B cell (primary cell): Measurements from ENCODE around the gene ANKRD62.

Experiments
- CTCF ChIP-seq: fragments of 200-600 bp; IDR thresholded peaks from one replicate; pipeline ENCODE4 v1.8.0; 2022; ENCODE audit warnings: antibody characterized with exemption, mild to moderate bottlenecking
- EZH2 ChIP-seq: IDR thresholded peaks from 2 replicates; pipeline ENCODE4 v1.6.1; 2012; ENCODE audit warnings: borderline replicate concordance, low read depth, mild to moderate bottlenecking, moderate library complexity, low read length; ENCODE audit not compliant: insufficient read depth, poor library complexity, severe bottlenecking

- TF ChIP-seq CTCF (no peak), EZH2 (no peak)
Measured at GRCh38 chr18:12102136-12102842, 8.6 kb downstream of the ANKRD62 start.
